A549 (cell line): Measurements from ENCODE around the gene TPD52L1. TPM values are rescaled to one million over a fixed set of nuclear protein-coding genes. Genes with fewer than 3 reads are reported as not detected.

Experiments
- ATAC-seq, 2 experiments: fragments of 200-7000 bp in 1 of 2; fragments of >200 bp in 1 of 2; cut with Nextera tagmentation in 1 of 2; cut with Tn5 transposase in 1 of 2; 3 replicates each; pipeline versions ENCODE4 v1.8.0 to v1.9.1; 2018 to 2020; ENCODE audit warnings: mild to moderate bottlenecking in 1 of 2, moderate library complexity in 1 of 2
- CTCF ChIA-PET: fragments of 300-600 bp; sonication (Branson Sonifier 250); formaldehyde crosslinking; extraction: SDS; loops from one replicate; lab custom pipeline; 2021; ENCODE audit warnings: antibody characterized with exemption, inconsistent platforms; lab: Yijun Ruan, JAX
- POLR2A ChIA-PET: fragments of 350-600 bp; formaldehyde crosslinking; extraction: SDS; loops from one replicate; lab custom pipeline; 2021; ENCODE audit warnings: antibody characterized with exemption, inconsistent platforms; lab: Yijun Ruan, JAX
- DNase-seq, 2 experiments: peaks; one replicate each; pipeline versions ENCODE4 v3.0.0 to v3.0.0-alpha.2; 2011 to 2016; ENCODE audit warnings: low read depth in 1 of 2, low spot score in 1 of 2
- FAIRE-seq: peaks from 2 replicates; lab custom pipeline; 2011; peaks lifted over from hg19 to GRCh38; lab: Jason Lieb, UNC
- H3K27ac ChIP-seq, 2 experiments: fragments of >200 bp; sonication (Bioruptor Twin); formaldehyde crosslinking; 3 replicates each; pipeline ENCODE4 v1.5.1; 2016 to 2017
- H3K4me1 ChIP-seq: fragments of >200 bp; sonication (Bioruptor Twin); formaldehyde crosslinking; 3 replicates; pipeline ENCODE4 v1.6.1; 2016
- H3K4me2 ChIP-seq: fragments of >200 bp; sonication (Bioruptor Twin); formaldehyde crosslinking; 3 replicates; pipeline ENCODE4 v1.6.1; 2016
- H3K4me3 ChIP-seq: fragments of >200 bp; sonication (Bioruptor Twin); formaldehyde crosslinking; 3 replicates; pipeline ENCODE4 v1.5.1; 2016
- H3K9me3 ChIP-seq: fragments of >200 bp; sonication (Bioruptor Twin); formaldehyde crosslinking; 3 replicates; pipeline ENCODE4 v1.6.1; 2016
- CBX2 ChIP-seq: fragments of 200-600 bp; sonication (generic); IDR thresholded peaks from 2 replicates; pipeline ENCODE4 v1.6.1; 2016; ENCODE audit warnings: low read depth, mild to moderate bottlenecking, borderline replicate concordance
- CBX8 ChIP-seq: fragments of 200-600 bp; sonication (generic); IDR thresholded peaks from 2 replicates; pipeline ENCODE4 v1.6.1; 2016
- CHD2 ChIP-seq: fragments of 150-350 bp; IDR thresholded peaks from 2 replicates; pipeline ENCODE4 v1.6.1; 2014; ENCODE audit warnings: low read length; ENCODE audit not compliant: partially characterized antibody
- EHF ChIP-seq: fragments of 250-450 bp; sonication (Bioruptor Pico); IDR thresholded peaks from 2 replicates; pipeline ENCODE4 v1.5.0; 2020; ENCODE audit warnings: mild to moderate bottlenecking
- EHMT2 ChIP-seq: fragments of 200-600 bp; sonication (generic); IDR thresholded peaks from 2 replicates; pipeline ENCODE4 v1.6.1; 2016; ENCODE audit warnings: antibody characterized with exemption, low read depth, mild to moderate bottlenecking, moderate library complexity
- ESRRA ChIP-seq: fragments of 150-350 bp; IDR thresholded peaks from 2 replicates; pipeline ENCODE4 v1.6.1; 2014; ENCODE audit warnings: mild to moderate bottlenecking, low read length, borderline replicate concordance
- FOSB ChIP-seq: fragments of 250-450 bp; sonication (Bioruptor Pico); IDR thresholded peaks from 2 replicates; pipeline ENCODE4 v1.5.0; 2020; ENCODE audit warnings: mild to moderate bottlenecking, moderate library complexity
- FOSL2 ChIP-seq, 2 experiments: fragments of 450-650 bp in 1 of 2; fragments of >200 bp in 1 of 2; sonication (Bioruptor Twin) in 1 of 2; formaldehyde crosslinking; IDR thresholded peaks; 2 replicates each; pipeline versions ENCODE4 v1.5.0 to v1.6.1; 2016 to 2020; ENCODE audit warnings: mild to moderate bottlenecking in 1 of 2, moderate library complexity in 1 of 2
- GATA3 ChIP-seq: IDR thresholded peaks from 2 replicates; pipeline ENCODE4 v1.6.1; 2012; ENCODE audit warnings: borderline replicate concordance
- HOXA7 ChIP-seq: fragments of 250-450 bp; sonication (Bioruptor Pico); IDR thresholded peaks from 2 replicates; pipeline ENCODE4 v1.5.0; 2020; ENCODE audit warnings: mild to moderate bottlenecking, moderate library complexity
- HOXB5 ChIP-seq: fragments of 250-450 bp; sonication (Bioruptor Pico); IDR thresholded peaks from 2 replicates; pipeline ENCODE4 v1.5.0; 2020; ENCODE audit warnings: mild to moderate bottlenecking, moderate library complexity
- JUN ChIP-seq, 2 experiments: fragments of >200 bp; sonication (Bioruptor Twin); formaldehyde crosslinking; IDR thresholded peaks; 2 replicates in 1 of 2; 3 replicates in 1 of 2; pipeline ENCODE4 v1.6.1; 2016 to 2017
- JUNB ChIP-seq: fragments of >200 bp; sonication (Bioruptor Twin); formaldehyde crosslinking; IDR thresholded peaks from 2 replicates; pipeline ENCODE4 v1.6.1; 2016
- KDM1A ChIP-seq: fragments of 200-600 bp; sonication (generic); IDR thresholded peaks from 2 replicates; pipeline ENCODE4 v1.6.1; 2016; ENCODE audit warnings: low read depth, mild to moderate bottlenecking
- MAFK ChIP-seq: fragments of 450-650 bp; IDR thresholded peaks from 2 replicates; pipeline ENCODE4 v1.6.1; 2014; ENCODE audit not compliant: partially characterized antibody
- NFE2L2 ChIP-seq: fragments of 150-350 bp; conservative IDR thresholded peaks from 2 replicates; pipeline ENCODE4 v1.6.1; 2014; ENCODE audit warnings: low read length
- NPAS2 ChIP-seq: fragments of 250-450 bp; sonication (Bioruptor Pico); IDR thresholded peaks from 2 replicates; pipeline ENCODE4 v1.8.0; 2022; ENCODE audit warnings: mild to moderate bottlenecking, moderate library complexity, borderline replicate concordance
- PHF8 ChIP-seq: fragments of 200-600 bp; sonication (generic); IDR thresholded peaks from 2 replicates; pipeline ENCODE4 v1.6.1; 2016; ENCODE audit warnings: low read depth, mild to moderate bottlenecking, antibody characterized with exemption, moderate library complexity, borderline replicate concordance
- RAD21 ChIP-seq, 2 experiments: fragments of >200 bp in 1 of 2; sonication (Bioruptor Twin) in 1 of 2; formaldehyde crosslinking in 1 of 2; IDR thresholded peaks in 1 of 2; conservative IDR thresholded peaks in 1 of 2; 2 replicates in 1 of 2; 3 replicates in 1 of 2; pipeline ENCODE4 v1.6.1; 2012 to 2018; ENCODE audit warnings: inconsistent platforms in 1 of 2
- RARB ChIP-seq: fragments of 250-450 bp; sonication (Bioruptor Pico); IDR thresholded peaks from 2 replicates; pipeline ENCODE4 v1.8.0; 2021; ENCODE audit warnings: mild to moderate bottlenecking, moderate library complexity
- RFX5 ChIP-seq: fragments of 450-650 bp; IDR thresholded peaks from 2 replicates; pipeline ENCODE4 v1.7.1; 2014; ENCODE audit warnings: antibody characterized with exemption, mild to moderate bottlenecking, moderate library complexity
- SREBF2 ChIP-seq: fragments of 450-650 bp; IDR thresholded peaks from 2 replicates; pipeline ENCODE4 v1.6.1; 2014; ENCODE audit warnings: mild to moderate bottlenecking, moderate library complexity
- TFCP2L1 ChIP-seq: fragments of 250-450 bp; sonication (Bioruptor Pico); IDR thresholded peaks from 2 replicates; pipeline ENCODE4 v1.5.0; 2021; ENCODE audit warnings: mild to moderate bottlenecking
- TP53 ChIP-seq: fragments of 250-450 bp; sonication (Bioruptor Pico); IDR thresholded peaks from 2 replicates; pipeline ENCODE4 v1.5.0; 2021; ENCODE audit warnings: mild to moderate bottlenecking, moderate library complexity
- USF2 ChIP-seq: fragments of 450-650 bp; IDR thresholded peaks from 2 replicates; pipeline ENCODE4 v1.6.1; 2014; ENCODE audit warnings: antibody characterized with exemption
- ZFP36 ChIP-seq: fragments of 450-650 bp; IDR thresholded peaks from 2 replicates; pipeline ENCODE4 v1.6.1; 2014; ENCODE audit warnings: borderline replicate concordance; ENCODE audit not compliant: partially characterized antibody
- ZSCAN20 ChIP-seq: fragments of 250-450 bp; sonication (Bioruptor Pico); IDR thresholded peaks from 2 replicates; pipeline ENCODE4 v1.8.0; 2022; ENCODE audit warnings: mild to moderate bottlenecking, moderate library complexity
- WGBS: methylation state at CpG from one replicate; pipeline ENCODE4 v1.1.6; 2017; ENCODE audit errors: missing lambda C conversion rate; 5-methylcytosine and 5-hydroxymethylcytosine counted together
- polyA plus RNA-seq, 4 experiments: library from polyadenylated mRNA; depleted of rRNA in 3 of 4; stranded (reverse); fragments of >200 nt; fragmentation: RNase III in 1 of 4; extraction: RNeasy Plus Mini Kit Qiagen cat#74134 plus additional on column Dnase treatment in 1 of 4; gene quantifications; 2 replicates in 3 of 4; 3 replicates in 1 of 4; pipeline ENCODE4 v1.2.3, GENCODE V29; 2011 to 2017
- TF ChIP-seq, protein P1 (sequence below): fragments of 200-600 bp; sonication (generic); IDR thresholded peaks from 2 replicates; pipeline ENCODE4 v1.6.1; 2016; ENCODE audit warnings: antibody characterized with exemption, mild to moderate bottlenecking, moderate library complexity
- TF ChIP-seq, protein P2 (sequence below): IDR thresholded peaks from 2 replicates; pipeline ENCODE4 v1.6.1; 2012; ENCODE audit warnings: low read depth, borderline replicate concordance

The TPD52L1 gene
- polyA plus RNA-seq, 2 of the 4 experiments (the other 2 are of a cell fraction) = 90.1 to 144 TPM

- no peak for FAIRE-seq
- TF ChIP-seq EHF (CRISPR knock-in tag) (no peak), JUNB (no peak), CBX8 (no peak), ZSCAN20 (CRISPR knock-in tag) (no peak), TFCP2L1 (CRISPR knock-in tag) (no peak), RARB (CRISPR knock-in tag) (no peak), NFE2L2 (no peak), FOSL2 (IDR thresholded peaks at IDR 0.05) (no peak), FOSL2 (CRISPR knock-in tag; IDR thresholded peaks at IDR 0.05) (no peak), SREBF2 (no peak), JUN (IDR thresholded peaks at IDR 0.05) (no peak), TP53 (CRISPR knock-in tag) (no peak), CBX2 (no peak), CHD2 (no peak)
- TF ChIP-seq, protein P1, sequence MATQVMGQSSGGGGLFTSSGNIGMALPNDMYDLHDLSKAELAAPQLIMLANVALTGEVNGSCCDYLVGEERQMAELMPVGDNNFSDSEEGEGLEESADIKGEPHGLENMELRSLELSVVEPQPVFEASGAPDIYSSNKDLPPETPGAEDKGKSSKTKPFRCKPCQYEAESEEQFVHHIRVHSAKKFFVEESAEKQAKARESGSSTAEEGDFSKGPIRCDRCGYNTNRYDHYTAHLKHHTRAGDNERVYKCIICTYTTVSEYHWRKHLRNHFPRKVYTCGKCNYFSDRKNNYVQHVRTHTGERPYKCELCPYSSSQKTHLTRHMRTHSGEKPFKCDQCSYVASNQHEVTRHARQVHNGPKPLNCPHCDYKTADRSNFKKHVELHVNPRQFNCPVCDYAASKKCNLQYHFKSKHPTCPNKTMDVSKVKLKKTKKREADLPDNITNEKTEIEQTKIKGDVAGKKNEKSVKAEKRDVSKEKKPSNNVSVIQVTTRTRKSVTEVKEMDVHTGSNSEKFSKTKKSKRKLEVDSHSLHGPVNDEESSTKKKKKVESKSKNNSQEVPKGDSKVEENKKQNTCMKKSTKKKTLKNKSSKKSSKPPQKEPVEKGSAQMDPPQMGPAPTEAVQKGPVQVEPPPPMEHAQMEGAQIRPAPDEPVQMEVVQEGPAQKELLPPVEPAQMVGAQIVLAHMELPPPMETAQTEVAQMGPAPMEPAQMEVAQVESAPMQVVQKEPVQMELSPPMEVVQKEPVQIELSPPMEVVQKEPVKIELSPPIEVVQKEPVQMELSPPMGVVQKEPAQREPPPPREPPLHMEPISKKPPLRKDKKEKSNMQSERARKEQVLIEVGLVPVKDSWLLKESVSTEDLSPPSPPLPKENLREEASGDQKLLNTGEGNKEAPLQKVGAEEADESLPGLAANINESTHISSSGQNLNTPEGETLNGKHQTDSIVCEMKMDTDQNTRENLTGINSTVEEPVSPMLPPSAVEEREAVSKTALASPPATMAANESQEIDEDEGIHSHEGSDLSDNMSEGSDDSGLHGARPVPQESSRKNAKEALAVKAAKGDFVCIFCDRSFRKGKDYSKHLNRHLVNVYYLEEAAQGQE = no peak
- TF ChIP-seq, all 56 proteins: peak for 0
- no peak overlapping the region for H3K27ac ChIP-seq
- ChIA-PET CTCF (interaction anchor here (0.7 to 4.5 kb wide), 4 partner anchors 16 to 138 kb away, joined by 3 to 19 read pairs (median 4); partner anchors contain the start of gene TPD52L1), POLR2A (no interaction called here)
- WGBS = 92% methylated on average over 1 of the region's 1 CpG
- no peak overlapping the region for H3K4me2 ChIP-seq
- peaks cover 23% of the 10 kb centered on the region; the same call in 2 of the 3 replicates for H3K4me1 ChIP-seq
- H3K4me3 ChIP-seq = no peak overlapping the region
- H3K9me3 ChIP-seq = no peaks in the 10 kb centered on the region
- no peak for ATAC-seq
- no peak for DNase-seq
Observed at GRCh38 chr6:125175466-125176048, 22.0 kb downstream of the TPD52L1 start.

DNA sequence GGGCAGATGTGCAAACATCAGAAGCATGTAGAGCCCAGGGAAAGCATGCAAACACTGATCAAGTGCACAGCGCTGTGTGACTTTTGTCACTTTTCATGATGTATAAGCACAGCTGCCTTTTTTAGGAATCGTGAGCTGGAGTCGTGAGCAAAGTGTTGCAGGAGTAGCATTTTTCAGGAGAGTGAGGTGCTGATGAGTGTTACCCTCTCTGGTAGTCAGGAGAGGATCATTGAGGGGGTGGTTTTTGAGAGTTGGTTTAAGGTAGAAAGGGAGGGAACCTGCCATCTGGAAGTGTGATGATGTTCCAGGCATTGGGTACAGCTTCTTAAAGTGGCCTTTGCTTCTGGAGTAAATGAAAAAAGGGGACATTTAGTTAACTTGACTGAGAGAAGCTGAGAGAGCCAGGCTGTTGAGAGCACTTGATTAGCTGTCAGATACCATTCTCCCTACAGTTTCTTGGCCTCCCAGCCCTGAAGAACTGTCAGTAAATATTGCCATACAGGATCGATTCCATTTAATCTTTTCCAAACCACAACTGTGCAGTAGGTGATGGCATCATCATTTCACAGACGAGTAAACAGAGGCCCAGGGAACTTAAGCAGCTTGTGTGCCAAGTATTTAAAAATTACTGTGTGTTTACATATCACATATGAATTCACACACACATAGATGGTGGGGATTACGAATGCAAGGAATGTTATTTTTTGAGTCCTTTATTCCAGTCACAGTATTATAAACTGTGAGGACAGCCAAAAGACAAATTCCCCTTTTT lies 28.9 kb downstream of the TPD52L1 start:
- FAIRE-seq = no peak
- CTCF ChIA-PET = interaction anchor here (1.1 to 1.2 kb wide), 3 partner anchors 10 to 128 kb away, joined by 3 to 4 read pairs (median 3); partner anchors contain the start of gene TPD52L1

More for the DNA sequence above, 28.9 kb downstream of the TPD52L1 start:
- H3K4me3 ChIP-seq = no peak overlapping the region
- no peak for ATAC-seq
- no peak overlapping the region for H3K4me2 ChIP-seq
- 81% methylated on average over 6 of the region's 6 CpGs for WGBS
- POLR2A ChIA-PET = no interaction called here
- no peak for DNase-seq
- no peak for TF ChIP-seq PHF8
- TF ChIP-seq NPAS2 (CRISPR knock-in tag) = no peak
- no peak for TF ChIP-seq JUN (IDR thresholded peaks at IDR 0.05)
- TF ChIP-seq GATA3 = no peak
- TF ChIP-seq ZFP36 = no peak
- no peak for TF ChIP-seq EHMT2
- TF ChIP-seq RFX5 = no peak
- TF ChIP-seq USF2 = no peak
- TF ChIP-seq HOXA7 (CRISPR knock-in tag) = no peak
- no peak for TF ChIP-seq FOSL2 (IDR thresholded peaks at IDR 0.05)
- no peak for TF ChIP-seq FOSL2 (CRISPR knock-in tag; IDR thresholded peaks at IDR 0.05)
- no peak for TF ChIP-seq RAD21 (conservative IDR thresholded peaks at IDR 0.05 in 1 of 2, IDR thresholded peaks at IDR 0.05 in 1 of 2)
- TF ChIP-seq, protein P2, sequence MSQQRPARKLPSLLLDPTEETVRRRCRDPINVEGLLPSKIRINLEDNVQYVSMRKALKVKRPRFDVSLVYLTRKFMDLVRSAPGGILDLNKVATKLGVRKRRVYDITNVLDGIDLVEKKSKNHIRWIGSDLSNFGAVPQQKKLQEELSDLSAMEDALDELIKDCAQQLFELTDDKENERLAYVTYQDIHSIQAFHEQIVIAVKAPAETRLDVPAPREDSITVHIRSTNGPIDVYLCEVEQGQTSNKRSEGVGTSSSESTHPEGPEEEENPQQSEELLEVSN = no peak
- TF ChIP-seq HOXB5 (CRISPR knock-in tag) = no peak
- no peak for TF ChIP-seq ESRRA
- no peak for TF ChIP-seq MAFK
- no peak for TF ChIP-seq FOSB (CRISPR knock-in tag)
- TF ChIP-seq NFE2L2 = no peak
- no peak for TF ChIP-seq ZSCAN20 (CRISPR knock-in tag)
- no peak for TF ChIP-seq KDM1A
- no peak overlapping the region for H3K27ac ChIP-seq
- H3K9me3 ChIP-seq = no peaks in the 10 kb centered on the region
- H3K4me1 ChIP-seq = no peaks in the 10 kb centered on the region
